ENCODE measurements around the gene ASF1A. TPM values are rescaled to one million over a fixed set of nuclear protein-coding genes. Genes with fewer than 3 reads are reported as not detected.

ASF1A gene
- total RNA-seq, result 27.6 TPM
- long read RNA-seq, transcript ASF1A-201 (4 exons, 2,362 nt), result major isoform, 40 of 41 reads
- long read RNA-seq, partial matches to known transcripts, result 1 of 41 reads
- long read RNA-seq, other reads (novel, unspliced or antisense), result 0 of 41 reads

DNA sequence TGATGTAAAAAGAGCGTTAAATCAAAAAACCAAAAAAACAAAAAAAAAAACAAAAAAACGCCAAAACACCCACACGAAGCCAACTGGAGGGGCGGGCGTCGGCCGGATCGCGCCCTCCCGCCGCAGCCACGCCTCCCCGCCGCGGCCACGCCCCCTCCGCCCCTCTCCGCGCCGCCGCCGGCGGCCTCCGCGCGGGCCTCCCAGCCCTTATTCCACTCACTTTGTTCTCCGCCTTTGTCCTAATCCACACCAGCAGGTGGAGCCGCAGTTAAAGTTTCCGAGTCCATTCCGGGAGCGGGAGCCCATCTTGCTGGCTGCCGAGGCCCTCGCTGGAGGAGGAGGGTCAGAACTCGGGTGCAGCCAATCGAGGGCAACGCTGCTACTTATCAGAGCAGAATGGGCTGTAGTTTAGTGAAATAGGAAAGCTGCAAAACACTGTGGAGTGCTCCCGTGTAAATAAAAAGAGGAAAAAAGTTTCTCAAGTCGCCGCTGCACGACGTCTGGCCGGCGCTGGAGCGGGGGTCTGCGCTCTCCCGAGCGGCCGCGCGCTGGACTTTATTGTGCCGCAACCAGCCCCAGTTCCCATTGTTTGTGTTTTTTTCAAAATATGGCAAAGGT is at the start of gene ASF1A:
Gene ASF1A (plus strand): TSS at position 346 of the 618 bp plus-strand sequence. CDS start 262 bp downstream, at position 608.
- intact Hi-C loops (cut with micrococcal nuclease), result no loop called here
- H3K36me3 ChIP-seq, result peaks cover under 1% of the 10 kb centered on the region
- DNase-seq, result peak; percentile 96
- TF ChIP-seq, protein P1, sequence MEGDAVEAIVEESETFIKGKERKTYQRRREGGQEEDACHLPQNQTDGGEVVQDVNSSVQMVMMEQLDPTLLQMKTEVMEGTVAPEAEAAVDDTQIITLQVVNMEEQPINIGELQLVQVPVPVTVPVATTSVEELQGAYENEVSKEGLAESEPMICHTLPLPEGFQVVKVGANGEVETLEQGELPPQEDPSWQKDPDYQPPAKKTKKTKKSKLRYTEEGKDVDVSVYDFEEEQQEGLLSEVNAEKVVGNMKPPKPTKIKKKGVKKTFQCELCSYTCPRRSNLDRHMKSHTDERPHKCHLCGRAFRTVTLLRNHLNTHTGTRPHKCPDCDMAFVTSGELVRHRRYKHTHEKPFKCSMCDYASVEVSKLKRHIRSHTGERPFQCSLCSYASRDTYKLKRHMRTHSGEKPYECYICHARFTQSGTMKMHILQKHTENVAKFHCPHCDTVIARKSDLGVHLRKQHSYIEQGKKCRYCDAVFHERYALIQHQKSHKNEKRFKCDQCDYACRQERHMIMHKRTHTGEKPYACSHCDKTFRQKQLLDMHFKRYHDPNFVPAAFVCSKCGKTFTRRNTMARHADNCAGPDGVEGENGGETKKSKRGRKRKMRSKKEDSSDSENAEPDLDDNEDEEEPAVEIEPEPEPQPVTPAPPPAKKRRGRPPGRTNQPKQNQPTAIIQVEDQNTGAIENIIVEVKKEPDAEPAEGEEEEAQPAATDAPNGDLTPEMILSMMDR (IDR thresholded peaks at IDR 0.05; ENCODE audit: borderline replicate concordance), result peak; percentile 66
- peak within 1 kb of the TSS; percentile 95 for H3K4me3 ChIP-seq
- no peaks in the 10 kb centered on the region for H3K27me3 ChIP-seq (ENCODE audit: low read depth)
- H3K27ac ChIP-seq (replicated peaks), result peak within 1 kb of the TSS; percentile 94
- no peaks in the 10 kb centered on the region for H3K9me3 ChIP-seq (replicated peaks)
- peaks cover 70% of the 10 kb centered on the region for H3K4me1 ChIP-seq

DNA sequence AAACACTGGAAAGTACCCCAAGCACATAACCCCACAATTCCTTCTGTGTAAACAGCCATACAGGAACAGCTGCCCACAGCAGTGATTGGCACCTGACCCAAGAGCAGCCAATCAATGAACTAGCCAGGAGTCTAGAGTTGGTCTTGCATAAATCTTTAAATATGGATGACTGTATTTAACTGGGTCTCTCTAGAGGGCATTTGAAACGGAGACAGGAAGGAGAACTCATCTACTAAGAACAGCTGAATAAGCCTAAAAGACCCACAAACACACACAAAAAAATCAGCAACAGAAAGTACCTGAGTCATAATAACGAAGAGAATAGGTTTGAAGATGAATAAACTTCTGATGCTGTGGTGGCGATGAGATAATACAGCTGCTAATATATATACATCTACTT is 49.0 kb upstream of the ASF1A start:
- no peaks in the 10 kb centered on the region for H3K27me3 ChIP-seq (ENCODE audit: low read depth)
- H3K27ac ChIP-seq (replicated peaks), result no peak overlapping the region

DNA sequence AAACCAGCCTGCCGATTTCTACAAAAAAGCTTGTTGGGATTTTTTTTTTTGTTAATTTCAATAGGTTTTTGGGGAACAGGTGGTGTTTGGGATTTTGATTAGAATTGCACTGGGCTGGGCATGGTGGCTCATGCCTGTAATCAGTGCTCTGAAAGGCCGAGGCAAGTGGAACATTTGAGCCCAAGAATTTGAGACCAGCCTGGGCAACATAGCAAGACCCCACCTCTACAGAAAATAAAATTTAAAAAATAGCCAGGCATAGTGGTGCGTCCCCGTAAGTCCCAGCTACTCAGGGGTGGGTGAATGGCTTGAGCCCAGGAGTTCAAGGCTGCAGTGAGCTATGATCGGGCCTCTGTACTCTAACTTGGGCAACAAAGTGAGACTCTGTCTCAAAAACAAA is 40.5 kb upstream of the ASF1A start:
- no peak for DNase-seq
- H3K27me3 ChIP-seq (ENCODE audit: low read depth), result no peaks in the 10 kb centered on the region
- TF ChIP-seq, protein P1 (IDR thresholded peaks at IDR 0.05; ENCODE audit: borderline replicate concordance), result no peak
- H3K36me3 ChIP-seq, result no peaks in the 10 kb centered on the region
- H3K4me3 ChIP-seq, result no peak overlapping the region
- intact Hi-C loops (cut with micrococcal nuclease), result no loop called here
- no peaks in the 10 kb centered on the region for H3K4me1 ChIP-seq
- no peak overlapping the region for H3K27ac ChIP-seq (replicated peaks)
- no peaks in the 10 kb centered on the region for H3K9me3 ChIP-seq (replicated peaks)

More for the DNA sequence above, 49.0 kb upstream of the ASF1A start:
- H3K9me3 ChIP-seq (replicated peaks), result no peaks in the 10 kb centered on the region
- DNase-seq, result no peak
- H3K36me3 ChIP-seq, result peaks cover 8% of the 10 kb centered on the region
- TF ChIP-seq, protein P1 (IDR thresholded peaks at IDR 0.05; ENCODE audit: borderline replicate concordance), result no peak
- no peak overlapping the region for H3K4me3 ChIP-seq
- no peaks in the 10 kb centered on the region for H3K4me1 ChIP-seq
- intact Hi-C loops (cut with micrococcal nuclease), result no loop called here

DNA sequence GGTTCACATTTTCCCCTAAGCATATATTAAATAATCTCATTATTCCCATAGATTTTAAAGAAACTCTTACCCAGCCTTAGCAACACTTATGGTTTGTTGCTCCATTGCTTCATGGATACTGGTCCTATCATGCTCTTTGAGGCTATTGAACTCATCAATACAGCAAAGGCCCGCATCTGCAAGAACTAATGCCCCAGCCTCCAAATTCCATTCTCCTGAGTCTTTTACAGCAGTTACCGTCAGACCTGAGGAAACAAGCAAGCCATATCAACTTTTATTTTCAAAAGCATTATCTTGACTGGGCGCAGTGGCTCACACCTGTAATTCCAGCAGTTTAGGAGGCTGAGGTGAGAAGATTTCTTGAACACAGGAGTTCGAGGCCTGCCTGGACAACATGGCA is 37.7 kb upstream of the ASF1A start:
- peaks cover 9% of the 10 kb centered on the region for H3K36me3 ChIP-seq
- TF ChIP-seq, protein P1 (IDR thresholded peaks at IDR 0.05; ENCODE audit: borderline replicate concordance), result no peak
- intact Hi-C loops (cut with micrococcal nuclease), result no loop called here
- H3K4me3 ChIP-seq, result no peak overlapping the region
- H3K9me3 ChIP-seq (replicated peaks), result peaks cover 10% of the 10 kb centered on the region
- DNase-seq, result no peak
- peaks cover 6% of the 10 kb centered on the region for H3K4me1 ChIP-seq
- no peak overlapping the region for H3K27ac ChIP-seq (replicated peaks)
- no peaks in the 10 kb centered on the region for H3K27me3 ChIP-seq (ENCODE audit: low read depth)

DNA sequence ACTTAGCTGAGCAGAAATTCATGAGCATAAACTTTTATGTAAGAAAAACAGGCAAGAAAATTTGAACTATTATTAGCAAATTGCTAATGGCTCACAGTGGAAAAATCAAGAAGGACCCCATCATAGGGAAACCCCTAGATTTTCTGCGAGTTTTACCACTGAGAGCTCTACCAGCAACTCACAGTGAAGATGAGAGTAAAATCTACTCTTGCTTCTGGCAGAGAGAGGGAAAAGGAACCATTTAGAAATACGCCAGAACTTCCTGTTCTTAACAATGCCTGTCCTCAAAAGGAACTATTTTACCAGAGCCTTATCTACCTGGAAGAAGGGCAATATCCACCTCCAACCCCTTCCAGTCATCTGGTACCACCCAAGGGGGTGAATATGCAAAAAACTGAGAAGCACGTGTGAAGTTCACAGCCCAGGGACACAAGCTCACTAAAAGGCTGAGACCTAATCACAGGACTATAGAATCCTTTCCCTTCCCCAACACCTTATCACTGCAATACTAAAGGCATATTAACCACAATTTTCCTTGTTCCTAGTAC is 34.4 kb upstream of the ASF1A start:
- H3K36me3 ChIP-seq, result peaks cover 10% of the 10 kb centered on the region
- intact Hi-C loops (cut with micrococcal nuclease), result no loop called here
- H3K4me1 ChIP-seq, result peaks cover 15% of the 10 kb centered on the region
- no peak overlapping the region for H3K4me3 ChIP-seq
- H3K27me3 ChIP-seq (ENCODE audit: low read depth), result no peaks in the 10 kb centered on the region
- TF ChIP-seq, protein P1 (IDR thresholded peaks at IDR 0.05; ENCODE audit: borderline replicate concordance), result no peak
- no peak for DNase-seq
- H3K27ac ChIP-seq (replicated peaks), result no peak overlapping the region
- peaks cover 10% of the 10 kb centered on the region for H3K9me3 ChIP-seq (replicated peaks)
